SJSA1 (cell line): ENCODE data around the gene ZC3H18. TPM values are rescaled to one million over a fixed set of nuclear protein-coding genes. Genes with fewer than 3 reads are reported as not detected.

Experiments used
- DNase-seq, 2 experiments: peaks; one replicate each; pipeline ENCODE4 v3.0.0-alpha.2; 2015 to 2020; ENCODE audit warnings: low spot score in 2 of 2, low read depth in 1 of 2
- H3K27ac ChIP-seq: fragments of 250-450 bp; sonication (Bioruptor Pico); 2 replicates; pipeline ENCODE4 v1.5.1; 2020; ENCODE audit warnings: mild to moderate bottlenecking, moderate library complexity
- H3K27me3 ChIP-seq: fragments of 250-450 bp; sonication (Bioruptor Pico); replicated peaks from 2 replicates; pipeline ENCODE4 v1.5.1; 2020; ENCODE audit warnings: mild to moderate bottlenecking, moderate library complexity
- H3K36me3 ChIP-seq: fragments of 250-450 bp; sonication (Bioruptor Pico); 2 replicates; pipeline ENCODE4 v1.5.1; 2020; ENCODE audit warnings: mild to moderate bottlenecking
- H3K4me1 ChIP-seq: fragments of 250-450 bp; sonication (Bioruptor Pico); replicated peaks from 2 replicates; pipeline ENCODE4 v1.6.1; 2021; ENCODE audit warnings: mild to moderate bottlenecking
- H3K4me3 ChIP-seq: fragments of 250-450 bp; sonication (Bioruptor Pico); 2 replicates; pipeline ENCODE4 v1.5.1; 2020; ENCODE audit warnings: mild to moderate bottlenecking
- H3K9me3 ChIP-seq: fragments of 250-450 bp; sonication (Bioruptor Pico); replicated peaks from 2 replicates; pipeline ENCODE4 v1.5.1; 2020; ENCODE audit warnings: mild to moderate bottlenecking
- total RNA-seq: library from RNA; depleted of rRNA; stranded (reverse); fragments of >200 nt; shearing (Covaris generic); gene quantifications from 2 replicates; pipeline ENCODE4 v1.2.3, GENCODE V29; 2014

ZC3H18 gene
- total RNA-seq, 1 experiment from 2014 or later: 14.6 TPM

DNA sequence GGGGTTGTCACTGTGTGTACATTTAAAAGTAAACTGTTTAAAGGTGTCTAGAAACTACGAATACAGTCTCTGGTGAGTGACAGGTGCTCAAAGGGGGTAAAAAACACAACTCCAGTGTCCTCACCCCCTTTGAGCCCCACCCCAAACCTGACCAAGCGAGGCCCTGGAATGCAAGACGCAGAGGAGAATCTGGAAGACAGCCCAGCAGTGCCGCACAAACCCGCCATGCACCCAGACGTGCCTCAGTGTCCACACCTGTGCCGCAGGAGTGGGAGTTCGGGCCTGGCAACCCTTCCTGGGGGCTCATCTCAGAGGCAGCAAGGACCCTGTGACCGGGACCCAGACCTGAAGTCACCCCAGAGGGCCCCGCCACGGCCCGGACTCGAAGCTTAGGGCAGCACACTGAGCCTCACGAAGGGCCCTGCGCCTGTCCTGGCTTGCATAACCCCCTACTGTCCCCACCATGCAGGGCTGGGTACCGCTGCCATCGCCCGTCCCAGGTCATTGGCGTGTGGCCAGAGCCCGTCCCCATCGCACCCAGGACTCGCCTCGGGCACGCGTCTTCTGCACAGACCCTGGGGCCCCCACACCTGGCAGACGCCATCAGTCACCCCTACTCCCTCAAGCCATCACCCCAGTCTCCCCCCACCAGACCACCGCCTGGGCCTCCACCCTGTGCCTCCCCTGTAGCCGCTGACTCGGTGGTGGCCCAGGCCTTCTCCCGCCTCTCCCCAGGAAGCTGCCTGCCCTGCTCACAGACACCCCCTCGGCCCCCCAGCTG, 33.0 kb upstream of the ZC3H18 start:
- peaks cover 26% of the 10 kb centered on the region for H3K27me3 ChIP-seq
- DNase-seq: no peak
- H3K9me3 ChIP-seq: peaks cover 2% of the 10 kb centered on the region; the same call in 1 of the 2 replicates
- H3K36me3 ChIP-seq: no peaks in the 10 kb centered on the region
- no peak overlapping the region for H3K4me3 ChIP-seq
- no peak overlapping the region for H3K27ac ChIP-seq
- no peaks in the 10 kb centered on the region for H3K4me1 ChIP-seq

DNA sequence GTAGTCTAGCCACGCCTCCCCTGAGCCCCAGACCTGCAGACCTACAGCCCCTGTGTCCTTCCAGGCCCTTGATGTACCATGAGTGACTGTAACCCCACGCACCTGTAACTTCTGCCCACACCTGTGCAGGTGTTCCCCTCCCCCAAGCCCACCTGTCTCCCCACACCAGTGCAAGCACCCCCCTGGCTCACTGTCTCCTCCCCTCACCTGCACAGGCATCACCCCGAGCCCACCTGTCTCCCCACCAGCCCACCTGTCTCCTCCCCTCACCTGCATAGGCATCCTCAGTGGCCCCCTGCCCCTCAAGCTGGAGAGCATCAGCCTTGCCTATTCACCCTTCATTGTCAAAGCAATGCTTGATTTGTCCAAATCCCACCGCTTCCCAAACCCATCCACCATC, 32.3 kb upstream of the ZC3H18 start:
- no peak for DNase-seq
- Histone ChIP-seq H3K36me3 (no peaks in the 10 kb centered on the region), H3K4me1 (no peaks in the 10 kb centered on the region), H3K9me3 (peaks cover 9% of the 10 kb centered on the region), H3K27ac (no peak overlapping the region), H3K27me3 (peaks cover 26% of the 10 kb centered on the region), H3K4me3 (no peak overlapping the region)

DNA sequence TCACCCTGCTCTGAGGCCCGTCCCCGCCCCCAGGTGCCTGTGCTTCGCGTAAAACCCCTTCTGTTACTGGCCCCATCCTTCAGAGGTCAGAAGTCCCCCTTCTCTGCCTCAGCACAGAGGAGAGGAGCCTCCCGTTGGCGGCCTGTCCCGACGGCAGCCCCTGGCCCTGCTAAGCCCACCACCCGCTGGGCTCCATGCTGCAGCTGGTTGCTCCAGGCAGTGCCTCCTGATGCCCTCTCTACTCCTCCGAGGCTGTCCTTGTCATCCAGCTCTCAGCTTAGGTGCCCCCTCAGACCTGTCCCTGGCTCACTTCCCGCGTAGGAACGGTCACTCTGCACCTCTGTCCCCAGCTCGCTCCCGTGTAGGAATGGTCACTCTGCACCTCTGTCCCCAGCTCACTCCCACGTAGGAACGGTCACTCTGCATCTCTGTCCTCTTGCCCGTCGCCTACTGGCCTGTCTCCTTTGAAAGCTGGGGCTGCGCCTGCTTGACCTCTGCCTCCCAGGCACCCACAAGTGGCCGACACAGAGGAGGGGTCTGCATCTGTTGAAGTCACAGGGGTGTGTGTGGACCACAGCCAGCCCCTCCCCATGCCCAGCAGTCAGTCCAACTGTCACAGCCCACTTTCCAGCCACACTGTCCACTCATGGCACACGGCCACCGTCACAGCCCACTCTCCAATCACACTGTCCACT, 31.7 kb upstream of the ZC3H18 start:
- peaks cover 26% of the 10 kb centered on the region for H3K27me3 ChIP-seq
- no peaks in the 10 kb centered on the region for H3K36me3 ChIP-seq
- H3K4me1 ChIP-seq: no peaks in the 10 kb centered on the region
- no peak for DNase-seq
- H3K9me3 ChIP-seq: peaks cover 16% of the 10 kb centered on the region
- no peak overlapping the region for H3K4me3 ChIP-seq
- no peak overlapping the region for H3K27ac ChIP-seq

DNA sequence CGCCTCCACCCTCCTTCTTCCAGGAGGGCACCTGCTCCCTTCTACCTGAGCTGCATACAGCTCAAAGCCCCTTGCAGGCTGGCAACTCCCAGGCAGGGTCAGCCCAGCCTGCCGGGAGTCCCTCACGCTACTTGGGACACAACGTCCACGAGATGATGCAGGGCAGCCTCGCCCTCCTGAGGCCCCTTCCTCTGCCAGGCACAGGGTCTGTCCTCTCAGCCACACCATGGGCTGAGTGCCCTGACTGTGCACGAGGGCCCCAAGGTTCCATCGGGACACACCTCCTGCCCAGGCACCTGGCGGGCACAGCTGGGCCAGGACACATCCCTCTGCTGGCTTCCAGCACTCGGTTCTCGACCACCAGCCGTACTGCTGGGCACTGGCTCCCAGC, 30.9 kb upstream of the ZC3H18 start:
- no peaks in the 10 kb centered on the region for H3K36me3 ChIP-seq
- H3K4me3 ChIP-seq: no peak overlapping the region
- no peak for DNase-seq
- no peaks in the 10 kb centered on the region for H3K4me1 ChIP-seq
- H3K9me3 ChIP-seq: peaks cover 20% of the 10 kb centered on the region
- peaks cover 26% of the 10 kb centered on the region for H3K27me3 ChIP-seq
- no peak overlapping the region for H3K27ac ChIP-seq

DNA sequence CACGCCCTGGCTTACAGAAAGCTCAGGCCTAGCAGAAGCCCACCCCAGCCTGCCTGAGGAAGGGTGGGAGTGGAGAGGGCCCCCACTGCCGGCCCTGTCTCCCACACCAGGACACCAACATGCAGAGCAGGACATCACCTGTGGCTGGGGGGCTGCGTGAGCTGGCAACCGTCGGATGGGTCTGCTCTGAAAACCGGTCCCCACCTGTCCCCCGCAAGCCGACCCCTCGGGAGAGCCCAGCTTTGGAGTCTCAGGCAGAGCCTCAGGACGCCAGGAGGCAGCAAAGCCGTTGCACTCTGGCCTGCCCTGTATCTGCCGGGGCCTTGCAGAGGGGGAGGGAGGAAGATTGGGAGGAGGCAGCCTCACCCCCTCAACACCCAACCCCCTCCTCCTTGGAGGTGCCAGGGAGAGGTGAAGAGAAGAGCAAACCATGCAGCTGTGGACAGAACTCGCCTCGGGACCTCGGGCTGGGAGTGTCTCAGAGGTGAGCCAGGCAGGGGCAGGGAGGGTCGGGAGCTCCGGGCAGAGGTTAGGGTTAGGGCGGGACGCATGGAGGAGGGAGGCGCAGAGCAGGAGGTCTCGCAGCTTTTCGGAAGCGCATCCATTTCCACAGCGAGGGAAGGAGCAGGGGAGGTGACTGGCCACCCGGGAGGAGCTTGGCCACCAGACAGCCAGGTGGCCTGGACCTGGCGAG, 30.4 kb upstream of the ZC3H18 start:
- Histone ChIP-seq H3K36me3 (no peaks in the 10 kb centered on the region), H3K4me3 (no peak overlapping the region), H3K4me1 (no peaks in the 10 kb centered on the region), H3K27ac (no peak overlapping the region), H3K27me3 (peaks cover 26% of the 10 kb centered on the region), H3K9me3 (peaks cover 20% of the 10 kb centered on the region)
- DNase-seq: no peak

DNA sequence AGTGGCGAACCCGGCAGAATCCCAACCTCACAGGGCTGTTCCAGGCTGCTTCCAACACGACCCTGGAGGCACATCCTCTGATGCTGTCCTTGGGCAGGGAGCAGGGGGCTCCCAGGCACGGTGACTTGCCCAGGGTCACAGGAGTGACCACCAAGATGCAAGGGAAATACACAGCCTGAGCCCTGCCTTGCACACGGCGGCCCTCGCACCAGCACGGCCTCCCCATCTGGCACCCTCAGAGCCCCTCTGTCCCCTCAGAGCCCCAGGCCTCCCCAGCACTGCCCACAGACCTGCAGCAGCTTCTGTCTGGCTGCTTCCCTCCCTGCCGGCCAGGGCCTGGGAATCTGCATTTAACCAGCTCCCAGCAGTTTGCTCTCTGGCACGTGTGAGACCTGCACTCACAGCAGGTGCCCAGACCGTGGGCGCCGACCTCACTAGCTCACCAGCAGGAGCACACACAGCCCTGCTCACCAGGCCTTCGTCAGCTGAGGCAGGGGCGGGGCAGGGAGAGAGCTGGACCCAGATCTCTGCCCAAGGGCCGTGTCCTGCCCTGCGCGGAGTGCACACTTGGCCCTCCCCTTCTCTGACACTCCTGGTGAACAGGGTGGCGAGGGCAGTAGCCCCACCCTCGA, 29.7 kb upstream of the ZC3H18 start:
- H3K27ac ChIP-seq: no peak overlapping the region
- H3K4me1 ChIP-seq: no peaks in the 10 kb centered on the region
- no peak for DNase-seq
- H3K27me3 ChIP-seq: peaks cover 26% of the 10 kb centered on the region
- H3K36me3 ChIP-seq: no peaks in the 10 kb centered on the region
- peaks cover 20% of the 10 kb centered on the region for H3K9me3 ChIP-seq
- no peak overlapping the region for H3K4me3 ChIP-seq

DNA sequence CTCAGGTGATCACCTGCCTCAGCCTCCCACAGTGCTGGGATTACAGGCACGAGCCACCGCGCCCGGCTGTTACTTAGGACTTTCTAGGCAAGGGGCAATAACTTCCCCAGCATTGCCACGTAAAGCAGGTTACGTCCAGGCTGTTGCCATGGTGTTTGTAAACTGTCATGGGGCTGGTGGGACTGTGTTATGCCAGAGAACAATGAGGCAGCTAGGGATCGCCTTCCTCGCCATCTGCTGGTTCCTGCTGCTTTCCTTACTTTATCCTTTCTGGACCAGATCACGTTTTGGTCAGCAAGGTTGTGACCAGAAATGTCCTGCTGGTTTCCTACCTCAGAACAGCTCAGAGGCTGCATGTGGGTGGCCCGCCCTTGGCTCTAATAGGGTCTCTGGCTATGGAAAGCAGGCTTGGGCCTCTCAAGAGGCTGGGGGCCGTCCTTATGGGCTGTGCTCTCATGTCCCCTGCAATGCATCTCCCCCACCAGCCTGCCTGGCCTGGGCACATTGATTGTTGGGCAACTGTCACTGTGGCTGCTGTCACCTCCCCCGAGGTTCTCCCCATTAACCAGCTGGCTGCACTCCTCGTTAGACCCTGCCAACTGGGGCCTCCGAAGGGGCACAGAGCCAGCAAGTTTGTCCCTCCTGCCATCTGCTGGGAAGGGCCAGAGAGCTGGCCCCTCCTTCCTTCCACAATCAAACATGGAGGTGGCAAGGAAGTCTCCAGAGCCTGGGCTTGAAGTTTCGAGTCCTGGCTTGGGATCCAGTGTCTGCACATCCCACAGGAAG, 28.2 kb upstream of the ZC3H18 start:
- H3K27ac ChIP-seq: no peak overlapping the region
- peaks cover 20% of the 10 kb centered on the region for H3K9me3 ChIP-seq
- H3K4me3 ChIP-seq: no peak overlapping the region
- peaks cover 32% of the 10 kb centered on the region for H3K27me3 ChIP-seq
- H3K36me3 ChIP-seq: no peaks in the 10 kb centered on the region
- no peaks in the 10 kb centered on the region for H3K4me1 ChIP-seq
- no peak for DNase-seq

DNA sequence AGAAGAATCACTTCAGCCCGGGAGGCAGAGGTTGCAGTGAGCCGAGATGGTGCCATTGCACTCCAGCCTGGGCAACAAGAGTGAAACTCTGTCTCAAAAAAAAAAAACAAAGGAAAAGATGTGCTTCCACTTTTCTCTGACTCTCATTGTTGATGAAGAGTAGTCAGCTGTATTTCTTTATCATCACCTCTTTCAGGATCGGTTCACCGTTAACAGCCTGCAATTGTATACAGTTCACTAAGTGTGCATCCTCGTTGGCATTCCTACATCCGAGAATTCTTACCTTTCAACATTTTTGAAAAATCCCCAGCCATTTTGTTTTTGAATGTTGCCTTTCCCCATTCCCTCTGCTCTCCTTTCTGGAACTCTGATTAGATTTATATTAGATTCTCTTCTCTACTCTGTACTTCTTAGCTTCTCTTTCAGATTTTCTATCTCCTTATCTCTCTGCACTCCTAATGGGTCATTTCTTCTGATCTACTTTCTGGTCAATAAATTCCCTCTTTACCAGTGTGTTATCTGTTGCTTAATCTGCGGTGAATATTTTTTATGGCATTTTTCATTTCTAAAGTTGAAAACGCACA, 26.9 kb upstream of the ZC3H18 start:
- H3K27ac ChIP-seq: no peak overlapping the region
- peaks cover 20% of the 10 kb centered on the region for H3K9me3 ChIP-seq
- DNase-seq: no peak
- no peaks in the 10 kb centered on the region for H3K4me1 ChIP-seq
- peaks cover 29% of the 10 kb centered on the region for H3K27me3 ChIP-seq
- no peak overlapping the region for H3K4me3 ChIP-seq
- H3K36me3 ChIP-seq: no peaks in the 10 kb centered on the region

DNA sequence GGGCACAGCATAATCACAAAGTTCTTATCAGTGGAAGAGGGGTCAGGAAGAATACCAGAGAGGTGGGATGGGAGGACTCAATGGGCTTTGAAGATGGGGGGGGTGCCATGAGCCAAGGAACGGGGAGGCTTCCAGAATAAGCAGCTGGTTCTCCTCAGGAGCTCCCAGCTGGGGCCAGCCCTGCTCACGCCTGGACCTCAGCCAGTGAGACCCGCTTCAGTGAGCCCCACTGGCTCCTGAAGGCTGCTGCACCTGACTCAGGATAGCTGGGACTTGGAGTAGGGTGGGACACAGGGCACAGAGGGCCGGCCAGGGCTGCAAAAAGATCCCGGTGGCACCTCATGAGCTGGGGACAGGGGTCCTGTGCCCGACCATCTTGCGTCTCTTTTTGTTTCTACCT, 24.4 kb upstream of the ZC3H18 start:
- Histone ChIP-seq H3K36me3 (no peaks in the 10 kb centered on the region), H3K4me1 (no peaks in the 10 kb centered on the region), H3K27ac (no peak overlapping the region), H3K27me3 (peaks cover 17% of the 10 kb centered on the region), H3K9me3 (peaks cover 20% of the 10 kb centered on the region), H3K4me3 (no peak overlapping the region)
- no peak for DNase-seq

DNA sequence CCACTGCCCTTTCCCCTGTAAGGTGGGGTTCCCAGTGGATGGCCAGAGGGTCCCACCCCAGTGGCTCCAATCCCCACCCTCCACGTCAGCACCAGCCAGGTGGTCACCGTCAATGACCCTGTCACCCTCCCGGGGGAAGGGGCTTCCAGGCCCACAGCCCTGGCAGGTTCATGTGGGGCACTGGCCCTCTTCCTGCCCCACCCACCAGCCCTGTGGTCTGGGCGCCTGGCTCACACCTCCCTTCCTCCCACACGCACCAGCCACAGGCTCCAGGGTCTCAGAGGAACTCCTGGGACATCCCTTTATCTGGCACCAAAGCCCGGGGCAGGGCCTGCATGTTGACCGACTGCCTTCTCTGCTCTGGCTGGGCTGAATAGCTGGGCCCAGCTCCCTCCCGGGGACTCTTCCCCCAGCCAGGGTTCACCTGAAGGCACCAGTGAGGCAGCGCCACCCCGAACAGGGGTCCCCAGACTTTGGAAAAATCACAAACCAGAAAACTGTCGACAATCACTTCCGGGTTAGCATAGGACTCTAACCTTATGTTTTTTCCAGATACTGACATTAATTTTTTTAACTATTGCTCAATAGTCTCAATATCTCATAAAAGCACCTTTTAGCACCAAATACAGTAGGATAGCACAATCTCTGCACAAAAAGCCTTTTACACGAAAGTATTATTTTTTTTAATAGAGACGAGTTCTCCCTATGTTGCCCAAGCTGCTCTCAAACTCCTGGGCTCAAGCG, 21.9 kb upstream of the ZC3H18 start:
- Histone ChIP-seq H3K4me3 (no peak overlapping the region), H3K27ac (no peak overlapping the region), H3K9me3 (peaks cover 6% of the 10 kb centered on the region), H3K4me1 (no peaks in the 10 kb centered on the region), H3K36me3 (no peaks in the 10 kb centered on the region), H3K27me3 (peaks cover 14% of the 10 kb centered on the region)
- DNase-seq: no peak

DNA sequence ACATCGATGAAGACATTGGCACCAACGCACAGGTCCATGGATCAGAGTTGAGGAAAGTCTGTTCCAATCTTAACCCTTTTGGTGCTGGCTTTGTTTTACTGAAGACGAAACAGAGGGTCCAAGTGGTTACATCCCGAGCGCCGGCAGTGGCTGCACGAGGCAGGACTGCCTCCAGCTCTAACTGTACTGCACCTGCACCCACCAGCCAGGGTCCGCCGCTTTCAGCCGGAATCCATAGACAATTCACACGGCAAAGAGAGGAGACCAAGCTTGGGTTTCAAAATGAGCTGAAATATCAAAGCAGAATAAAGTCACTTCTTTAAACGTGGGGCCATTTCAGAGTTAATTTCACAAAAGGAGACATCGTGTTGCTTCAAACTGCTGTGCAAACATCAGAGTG, 21.2 kb upstream of the ZC3H18 start:
- Histone ChIP-seq H3K27me3 (peaks cover 14% of the 10 kb centered on the region), H3K4me1 (no peaks in the 10 kb centered on the region), H3K27ac (no peak overlapping the region), H3K36me3 (no peaks in the 10 kb centered on the region), H3K4me3 (no peak overlapping the region), H3K9me3 (no peaks in the 10 kb centered on the region)
- DNase-seq: no peak

DNA sequence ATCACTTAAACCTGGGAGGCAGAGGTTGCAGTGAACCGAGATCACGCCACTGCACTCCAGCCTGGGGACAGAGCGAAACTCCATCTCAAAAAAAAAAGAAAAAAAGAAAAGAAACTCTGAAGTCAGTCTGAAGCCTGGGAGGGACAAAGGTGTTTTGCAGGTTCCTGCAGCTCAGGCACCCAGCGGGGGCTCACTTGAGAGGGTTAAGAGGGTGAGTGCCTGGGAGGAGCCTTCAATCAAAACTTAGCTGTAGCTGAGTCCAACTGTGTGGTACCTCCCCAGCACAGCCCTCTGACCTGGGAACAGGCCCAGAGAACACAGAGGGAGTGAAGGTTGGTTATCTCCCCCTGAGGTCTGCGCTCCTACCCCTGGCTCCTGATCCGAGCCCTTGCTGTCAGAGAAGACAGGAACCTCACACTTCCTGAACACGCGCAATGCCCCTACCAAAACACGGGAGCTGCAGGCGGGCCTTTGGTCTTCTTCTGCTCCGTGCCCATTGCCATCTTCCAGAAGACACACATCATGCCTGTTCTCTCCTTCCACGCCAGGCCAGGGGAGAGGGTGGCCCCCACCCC, 20.4 kb upstream of the ZC3H18 start:
- Histone ChIP-seq H3K4me3 (no peak overlapping the region), H3K4me1 (no peaks in the 10 kb centered on the region), H3K27me3 (peaks cover 14% of the 10 kb centered on the region), H3K36me3 (no peaks in the 10 kb centered on the region), H3K9me3 (no peaks in the 10 kb centered on the region), H3K27ac (no peak overlapping the region)
- DNase-seq: no peak
